H9 (cell line): Measurements from ENCODE around the gene TSSK6. TPM values are rescaled to one million over a fixed set of nuclear protein-coding genes. Genes with fewer than 3 reads are reported as not detected.

Experiments used
- DNase-seq: peaks from one replicate; pipeline ENCODE4 v3.0.0-alpha.2; 2017
- H2AFZ ChIP-seq: one replicate; pipeline ENCODE4 v1.6.1; 2013; ENCODE audit warnings: mild to moderate bottlenecking, low read length, control low read depth, moderate library complexity
- H2AK5ac ChIP-seq: 2 replicates; pipeline ENCODE4 v1.6.1; 2013; ENCODE audit warnings: low read length, control low read depth, mixed read lengths; ENCODE audit not compliant: insufficient read length
- H2BK120ac ChIP-seq: one replicate; pipeline ENCODE4 v1.6.1; 2013; ENCODE audit warnings: low read depth, mild to moderate bottlenecking, low read length, control low read depth, inconsistent platforms; ENCODE audit not compliant: poor library complexity, severe bottlenecking
- H2BK12ac ChIP-seq: 2 replicates; pipeline ENCODE4 v1.6.1; 2013; ENCODE audit warnings: low read length, control low read depth, mixed read lengths, low read depth; ENCODE audit not compliant: insufficient read length
- H2BK15ac ChIP-seq: 2 replicates; pipeline ENCODE4 v1.6.1; 2013; ENCODE audit warnings: low read depth, low read length, control low read depth
- H2BK20ac ChIP-seq: one replicate; pipeline ENCODE4 v1.6.1; 2013; ENCODE audit warnings: low read depth, mild to moderate bottlenecking, low read length, control low read depth, inconsistent platforms; ENCODE audit not compliant: poor library complexity, severe bottlenecking
- H2BK5ac ChIP-seq: 2 replicates; pipeline ENCODE4 v1.6.1; 2013; ENCODE audit warnings: low read length, control low read depth, mixed read lengths; ENCODE audit not compliant: insufficient read length
- H3K14ac ChIP-seq: 2 replicates; pipeline ENCODE4 v1.6.1; 2013; ENCODE audit warnings: low read length, control low read depth; ENCODE audit not compliant: insufficient read depth
- H3K18ac ChIP-seq: 2 replicates; pipeline ENCODE4 v1.6.1; 2013; ENCODE audit warnings: low read depth, mild to moderate bottlenecking, mixed read lengths, low read length, control low read depth; ENCODE audit not compliant: insufficient read length
- H3K23ac ChIP-seq: 2 replicates; pipeline ENCODE4 v1.6.1; 2013; ENCODE audit warnings: low read length, control low read depth, mixed read lengths, low read depth; ENCODE audit not compliant: insufficient read length
- H3K23me2 ChIP-seq: 2 replicates; pipeline ENCODE4 v1.6.1; 2013; ENCODE audit warnings: low read depth, mild to moderate bottlenecking, mixed read lengths, low read length, control low read depth; ENCODE audit not compliant: insufficient read length, poor library complexity, severe bottlenecking
- H3K27ac ChIP-seq: 2 replicates; pipeline ENCODE4 v1.5.1; 2013; ENCODE audit warnings: low read length, control low read depth, mixed read lengths, low read depth; ENCODE audit not compliant: insufficient read length
- H3K27me3 ChIP-seq: 2 replicates; pipeline ENCODE4 v1.6.1; 2013; ENCODE audit warnings: low read length, control low read depth, inconsistent platforms; ENCODE audit not compliant: insufficient read depth
- H3K4ac ChIP-seq: 2 replicates; pipeline ENCODE4 v1.6.1; 2013; ENCODE audit warnings: low read depth, mild to moderate bottlenecking, control low read depth, inconsistent platforms, low read length, moderate library complexity
- H3K4me1 ChIP-seq: 2 replicates; pipeline ENCODE4 v1.6.1; 2013; ENCODE audit warnings: low read length, control low read depth, inconsistent platforms; ENCODE audit not compliant: insufficient read depth
- H3K4me2 ChIP-seq: 2 replicates; pipeline ENCODE4 v1.6.1; 2013; ENCODE audit warnings: low read length, control low read depth, mixed read lengths; ENCODE audit not compliant: insufficient read length, insufficient read depth
- H3K56ac ChIP-seq: 2 replicates; pipeline ENCODE4 v1.6.1; 2013; ENCODE audit warnings: low read depth, mild to moderate bottlenecking, mixed read lengths, low read length, control low read depth; ENCODE audit not compliant: insufficient read length
- H3K79me1 ChIP-seq: 2 replicates; pipeline ENCODE4 v1.6.1; 2013; ENCODE audit warnings: low read depth, mild to moderate bottlenecking, moderate library complexity, low read length, control low read depth, inconsistent platforms; ENCODE audit not compliant: insufficient read depth, poor library complexity, severe bottlenecking
- H3K79me2 ChIP-seq: 2 replicates; pipeline ENCODE4 v1.6.1; 2013; ENCODE audit warnings: low read length, control low read depth, inconsistent platforms; ENCODE audit not compliant: insufficient read depth
- H3K9ac ChIP-seq: 2 replicates; pipeline ENCODE4 v1.6.1; 2013; ENCODE audit warnings: low read length, control low read depth, mixed read lengths; ENCODE audit not compliant: insufficient read length; ENCODE audit errors: extremely low read depth
- H3K9me3 ChIP-seq: one replicate; pipeline ENCODE4 v1.6.1; 2013; ENCODE audit warnings: low read depth, low read length, inconsistent platforms; ENCODE audit not compliant: control insufficient read depth
- H3T11ph ChIP-seq: one replicate; pipeline ENCODE4 v1.6.1; 2013; ENCODE audit warnings: mild to moderate bottlenecking, low read length, control low read depth, inconsistent platforms
- H4K20me1 ChIP-seq: one replicate; pipeline ENCODE4 v1.6.1; 2013; ENCODE audit not compliant: control insufficient read depth, insufficient read length, insufficient read depth
- H4K5ac ChIP-seq: 2 replicates; pipeline ENCODE4 v1.6.1; 2013; ENCODE audit warnings: low read depth, mild to moderate bottlenecking, mixed read lengths, low read length, control low read depth; ENCODE audit not compliant: insufficient read length
- H4K8ac ChIP-seq: replicated peaks from 2 replicates; pipeline ENCODE4 v1.6.1; 2013; ENCODE audit warnings: low read length, control low read depth, mixed read lengths, low read depth; ENCODE audit not compliant: insufficient read length
- H4K91ac ChIP-seq: 2 replicates; pipeline ENCODE4 v1.6.1; 2013; ENCODE audit warnings: low read depth, mild to moderate bottlenecking, moderate library complexity, mixed read lengths, low read length, control low read depth; ENCODE audit not compliant: insufficient read length
- H3K27ac Mint-ChIP-seq, 3 experiments: 2 replicates in 2 of 3; 3 replicates in 1 of 3; pipeline ENCODE4 v1.8.0; 2020 to 2021; ENCODE audit warnings: mixed read lengths in 3 of 3, mild to moderate bottlenecking in 1 of 3, moderate library complexity in 1 of 3
- H3K27me3 Mint-ChIP-seq: 2 replicates; pipeline ENCODE4 v1.8.0; 2021; ENCODE audit warnings: low read depth, mild to moderate bottlenecking, moderate library complexity, mixed read lengths
- H3K36me3 Mint-ChIP-seq, 3 experiments: 2 replicates in 2 of 3; 3 replicates in 1 of 3; pipeline ENCODE4 v1.8.0; 2020 to 2021; ENCODE audit warnings: low read depth in 3 of 3, mixed read lengths in 3 of 3; ENCODE audit not compliant: insufficient read depth in 1 of 3
- H3K4me1 Mint-ChIP-seq, 2 experiments: 2 replicates each; pipeline ENCODE4 v1.8.0; 2020; ENCODE audit warnings: mixed read lengths in 2 of 2
- H3K4me3 Mint-ChIP-seq, 2 experiments: 2 replicates in 1 of 2; 3 replicates in 1 of 2; pipeline ENCODE4 v1.8.0; 2020 to 2021; ENCODE audit warnings: mild to moderate bottlenecking in 2 of 2, mixed read lengths in 2 of 2, moderate library complexity in 1 of 2
- H3K9me3 Mint-ChIP-seq, 2 experiments: 2 replicates in 1 of 2; 3 replicates in 1 of 2; pipeline ENCODE4 v1.8.0; 2020; ENCODE audit warnings: mild to moderate bottlenecking in 2 of 2, mixed read lengths in 2 of 2, moderate library complexity in 1 of 2
- CTCF ChIP-seq: fragments of 200-600 bp; sonication (generic); conservative IDR thresholded peaks from 3 replicates; pipeline ENCODE4 v1.8.0; 2021; ENCODE audit warnings: antibody characterized with exemption, mild to moderate bottlenecking
- WGBS: extraction: QIAGEN DNeasy Blood & Tissue Kit; methylation state at CpG from one replicate; pipeline ENCODE4 v1.1.7; 2013; ENCODE audit warnings: missing lambda C conversion rate, low lambda C conversion rate, mixed read lengths; ENCODE audit not compliant: insufficient read length; ENCODE audit errors: extremely low coverage; 5-methylcytosine and 5-hydroxymethylcytosine counted together
- total RNA-seq: library from RNA; stranded (reverse); gene quantifications from 2 replicates; pipeline ENCODE4 v1.2.1, GENCODE V29; 2021

TSSK6 gene
- total RNA-seq, 1 experiment from 2014 or later: 2.6 TPM

GRCh38 chr19:19528721-19529490, 13.6 kb upstream of the TSSK6 start, which contains the start of gene YJEFN3:
Gene YJEFN3, plus strand, starts transcription at chr19:19528911. Its CDS starts 22 bp downstream, at chr19:19528933.
- no peaks in the 10 kb centered on the region for H3K27me3 ChIP-seq
- no peaks in the 10 kb centered on the region for H3K9me3 ChIP-seq
- H3K23ac ChIP-seq: no peak within 1 kb of the TSS
- no peak within 1 kb of the TSS for H3K14ac ChIP-seq
- no peak within 1 kb of the TSS for H2BK12ac ChIP-seq
- H2BK120ac ChIP-seq: no peak within 1 kb of the TSS
- H3K18ac ChIP-seq: no peak within 1 kb of the TSS
- no peaks in the 10 kb centered on the region for H3K23me2 ChIP-seq
- H2AK5ac ChIP-seq: no peak within 1 kb of the TSS
- H3K79me1 ChIP-seq: peaks cover 5% of the 10 kb centered on the region
- H4K20me1 ChIP-seq: peaks cover 3% of the 10 kb centered on the region
- Mint-ChIP-seq H3K4me3 (peak within 1 kb of the TSS in 1 of 2 experiments; percentile 16; a peak in 1 of 5 replicates), H3K4me1 (peaks cover 13 to 31% of the 10 kb centered on the region in 2 experiments), H3K36me3 (peaks cover 13 to 59% (median 44%) of the 10 kb centered on the region in 3 experiments; a peak in 6 of 7 replicates), H3K27me3 (peaks cover 6% of the 10 kb centered on the region), H3K27ac (peak within 1 kb of the TSS in 2 of 3 experiments; percentile 73 to 80; a peak in 4 of 7 replicates), H3K9me3 (no peaks in the 10 kb centered on the region)
- H2BK20ac ChIP-seq: no peak within 1 kb of the TSS
- no peak within 1 kb of the TSS for H3K27ac ChIP-seq
- no peaks in the 10 kb centered on the region for H3K4me1 ChIP-seq
- no peak within 1 kb of the TSS for H4K5ac ChIP-seq
- no peak for TF ChIP-seq CTCF
- H3K4me2 ChIP-seq: no peak within 1 kb of the TSS
- H3K4ac ChIP-seq: no peak within 1 kb of the TSS
- H2BK5ac ChIP-seq: no peak within 1 kb of the TSS
- H2AFZ ChIP-seq: no peak within 1 kb of the TSS
- no CpG with 5 or more reads among the region's 50 CpGs for WGBS
- no peak within 1 kb of the TSS for H3K56ac ChIP-seq
- H2BK15ac ChIP-seq: no peak within 1 kb of the TSS
- no peak within 1 kb of the TSS for H4K91ac ChIP-seq
- H3K79me2 ChIP-seq: no peaks in the 10 kb centered on the region
- peak; percentile 91 for DNase-seq
- no peak within 1 kb of the TSS for H3K9ac ChIP-seq
- H3T11ph ChIP-seq: no peak within 1 kb of the TSS
- no peak within 1 kb of the TSS for H4K8ac ChIP-seq
